Lower lobe of right lung (tissue), 2 donors: ENCODE results near the gene PMPCA. TPM values are rescaled to one million over a fixed set of nuclear protein-coding genes. Genes with fewer than 3 reads are reported as not detected.

Experiments
- ATAC-seq, 2 donors: fragments of 200-7000 bp; cut with Tn5 transposase; one replicate each; pipeline ENCODE4 v1.9.1; 2020 to 2022; ENCODE audit warnings: mild to moderate bottlenecking in 2 of 2, moderate library complexity in 2 of 2
- DNase-seq: peaks from one replicate; pipeline ENCODE4 v3.0.0-alpha.2; 2020
- H3K27ac ChIP-seq: fragments of 200-600 bp; one replicate; pipeline ENCODE4 v1.8.0; 2022
- H3K27me3 ChIP-seq: fragments of 200-600 bp; one replicate; pipeline ENCODE4 v1.8.0; 2022; ENCODE audit warnings: low read depth
- H3K36me3 ChIP-seq: fragments of 200-600 bp; one replicate; pipeline ENCODE4 v1.8.0; 2022; ENCODE audit warnings: mild to moderate bottlenecking
- H3K4me1 ChIP-seq: fragments of 200-600 bp; one replicate; pipeline ENCODE4 v1.8.0; 2022
- H3K4me3 ChIP-seq: fragments of 200-600 bp; one replicate; pipeline ENCODE4 v1.8.0; 2022; ENCODE audit warnings: mild to moderate bottlenecking
- H3K9me3 ChIP-seq: fragments of 200-600 bp; one replicate; pipeline ENCODE4 v1.8.0; 2022
- intact Hi-C: fragments of 100-400 bp; cut with DNase I; formaldehyde crosslinking; loops from one replicate; pipeline ENCODE4 v1.11.0; 2022
- total RNA-seq: library from RNA; stranded (reverse); fragmentation: NEBNext Ultra II Directional; extraction: Animal tissue kit (Norgen Biotek cat#: 25700); gene quantifications from one replicate; pipeline ENCODE4 v1.2.1, GENCODE V29; 2021
- TF ChIP-seq, protein P1 (sequence below): fragments of 200-600 bp; IDR thresholded peaks from one replicate; pipeline ENCODE4 v1.8.0; 2022; ENCODE audit warnings: antibody characterized with exemption, mild to moderate bottlenecking
- donor health status: DM: no; HTN: yes; CAD: no; lungs with severe emphysema.

Gene PMPCA
- total RNA-seq, 1 donor from 2014 or later, result 43.2 TPM

- DNase-seq (no peak), ATAC-seq (no peak)
- Histone ChIP-seq H3K9me3 (no peaks in the 10 kb centered on the region), H3K4me1 (peaks cover 23% of the 10 kb centered on the region), H3K27ac (no peak overlapping the region), H3K36me3 (no peaks in the 10 kb centered on the region), H3K4me3 (no peak overlapping the region), H3K27me3 (no peaks in the 10 kb centered on the region)
- intact Hi-C loops, result no loop called here
- TF ChIP-seq, protein P1, sequence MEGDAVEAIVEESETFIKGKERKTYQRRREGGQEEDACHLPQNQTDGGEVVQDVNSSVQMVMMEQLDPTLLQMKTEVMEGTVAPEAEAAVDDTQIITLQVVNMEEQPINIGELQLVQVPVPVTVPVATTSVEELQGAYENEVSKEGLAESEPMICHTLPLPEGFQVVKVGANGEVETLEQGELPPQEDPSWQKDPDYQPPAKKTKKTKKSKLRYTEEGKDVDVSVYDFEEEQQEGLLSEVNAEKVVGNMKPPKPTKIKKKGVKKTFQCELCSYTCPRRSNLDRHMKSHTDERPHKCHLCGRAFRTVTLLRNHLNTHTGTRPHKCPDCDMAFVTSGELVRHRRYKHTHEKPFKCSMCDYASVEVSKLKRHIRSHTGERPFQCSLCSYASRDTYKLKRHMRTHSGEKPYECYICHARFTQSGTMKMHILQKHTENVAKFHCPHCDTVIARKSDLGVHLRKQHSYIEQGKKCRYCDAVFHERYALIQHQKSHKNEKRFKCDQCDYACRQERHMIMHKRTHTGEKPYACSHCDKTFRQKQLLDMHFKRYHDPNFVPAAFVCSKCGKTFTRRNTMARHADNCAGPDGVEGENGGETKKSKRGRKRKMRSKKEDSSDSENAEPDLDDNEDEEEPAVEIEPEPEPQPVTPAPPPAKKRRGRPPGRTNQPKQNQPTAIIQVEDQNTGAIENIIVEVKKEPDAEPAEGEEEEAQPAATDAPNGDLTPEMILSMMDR, result no peak
Observed at GRCh38 chr9:136367296-136368145, 42.9 kb upstream of the PMPCA start.

DNA sequence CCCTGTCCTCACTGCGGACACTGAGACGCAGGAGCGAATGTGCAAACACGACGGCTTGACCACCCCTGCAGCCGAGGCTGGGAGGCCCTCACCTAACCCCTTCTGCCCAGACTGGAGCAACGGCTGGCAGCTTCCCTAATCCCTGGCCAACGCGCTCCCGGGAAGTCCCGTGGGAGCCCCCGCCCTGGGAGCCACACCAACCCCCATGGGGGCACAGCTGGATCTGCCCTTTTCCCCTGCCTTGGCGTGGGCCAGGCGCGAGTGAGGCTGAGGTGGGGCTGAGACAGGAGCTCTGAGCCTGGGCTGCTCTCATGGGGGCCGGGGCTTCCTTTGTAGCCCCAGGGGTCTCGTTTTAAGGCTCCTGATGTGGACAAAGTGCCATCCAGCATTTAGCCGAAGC, 42.3 kb upstream of the PMPCA start:
- Histone ChIP-seq H3K27ac (no peak overlapping the region), H3K36me3 (no peaks in the 10 kb centered on the region), H3K27me3 (no peaks in the 10 kb centered on the region), H3K4me1 (peaks cover 23% of the 10 kb centered on the region), H3K9me3 (no peaks in the 10 kb centered on the region), H3K4me3 (no peak overlapping the region)
- TF ChIP-seq, protein P1, result no peak
- intact Hi-C loops, result no loop called here
- no peak for ATAC-seq
- no peak for DNase-seq

- Histone ChIP-seq H3K4me3 (no peak overlapping the region), H3K4me1 (peaks cover 15% of the 10 kb centered on the region), H3K36me3 (no peaks in the 10 kb centered on the region), H3K27me3 (no peaks in the 10 kb centered on the region), H3K27ac (no peak overlapping the region), H3K9me3 (no peaks in the 10 kb centered on the region)
- DNase-seq, result no peak
- no peak for ATAC-seq
- intact Hi-C loops, result no loop called here
- TF ChIP-seq, protein P1, result no peak
Observed at GRCh38 chr9:136370037-136370436, 40.4 kb upstream of the PMPCA start.

- ATAC-seq, result no peak
- no peak for DNase-seq
- TF ChIP-seq, protein P1, result no peak
- Histone ChIP-seq H3K4me3 (no peak overlapping the region), H3K27me3 (no peaks in the 10 kb centered on the region), H3K9me3 (no peaks in the 10 kb centered on the region), H3K4me1 (peaks cover 15% of the 10 kb centered on the region), H3K36me3 (no peaks in the 10 kb centered on the region), H3K27ac (no peak overlapping the region)
- intact Hi-C loops, result no loop called here
Observed at GRCh38 chr9:136370687-136371532, 39.5 kb upstream of the PMPCA start.

- ATAC-seq (no peak), DNase-seq (no peak)
- Histone ChIP-seq H3K4me3 (no peak overlapping the region), H3K27me3 (no peaks in the 10 kb centered on the region), H3K9me3 (no peaks in the 10 kb centered on the region), H3K4me1 (peaks cover 15% of the 10 kb centered on the region), H3K36me3 (no peaks in the 10 kb centered on the region), H3K27ac (no peak overlapping the region)
- TF ChIP-seq, protein P1, result no peak
- intact Hi-C loops, result no loop called here
Observed at GRCh38 chr9:136371533-136371880, 39.0 kb upstream of the PMPCA start.
